Upper lobe of left lung (tissue), 4 donors: ENCODE data around the gene UBB.

ENCODE experiments used
- EP300 ChIP-seq, 4 donors: sonication (generic); formaldehyde crosslinking; IDR thresholded peaks; one replicate each; pipeline ENCODE4 v1.5.1; 2017; ENCODE audit warnings: antibody characterized with exemption in 4 of 4, control low read depth in 2 of 4
- POLR2A ChIP-seq, 4 donors: fragments of 450-650 bp; IDR thresholded peaks; one replicate each; pipeline ENCODE4 v1.5.1; 2016 to 2017; ENCODE audit warnings: antibody characterized with exemption in 4 of 4, mild to moderate bottlenecking in 2 of 4
- POLR2AphosphoS5 ChIP-seq, 2 donors: sonication (generic); formaldehyde crosslinking; IDR thresholded peaks; one replicate each; pipeline ENCODE4 v1.5.1; 2017; ENCODE audit warnings: antibody characterized with exemption in 2 of 2
- TF ChIP-seq, protein P1 (sequence below), 6 experiments: fragments of 450-650 bp in 4 of 6; fragments of 200-600 bp in 2 of 6; sonication (generic) in 2 of 6; IDR thresholded peaks; one replicate each; pipeline ENCODE4 v1.5.1; 2016 to 2019; ENCODE audit warnings: antibody characterized with exemption in 6 of 6

DNA sequence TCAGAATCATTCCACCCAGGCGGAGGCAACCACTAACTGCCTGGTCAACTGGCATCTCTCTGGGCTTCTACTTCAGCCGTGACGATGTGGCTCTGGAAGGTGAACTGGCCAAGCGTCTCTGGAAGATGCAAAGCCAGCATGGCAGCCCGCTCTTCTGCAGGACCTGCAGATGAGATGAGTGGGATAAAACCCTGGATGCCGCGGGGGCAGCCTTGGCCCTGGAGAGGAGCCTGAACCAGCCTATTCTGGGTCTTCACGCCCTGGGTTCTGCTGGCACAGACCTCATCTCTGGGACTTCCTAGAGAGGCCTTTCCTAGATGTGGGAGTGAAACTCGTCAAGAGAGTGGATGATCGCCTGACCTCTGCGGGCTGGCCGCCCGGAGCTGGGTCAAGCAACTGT, 10.6 kb downstream of the UBB start:
- TF ChIP-seq, protein P1, sequence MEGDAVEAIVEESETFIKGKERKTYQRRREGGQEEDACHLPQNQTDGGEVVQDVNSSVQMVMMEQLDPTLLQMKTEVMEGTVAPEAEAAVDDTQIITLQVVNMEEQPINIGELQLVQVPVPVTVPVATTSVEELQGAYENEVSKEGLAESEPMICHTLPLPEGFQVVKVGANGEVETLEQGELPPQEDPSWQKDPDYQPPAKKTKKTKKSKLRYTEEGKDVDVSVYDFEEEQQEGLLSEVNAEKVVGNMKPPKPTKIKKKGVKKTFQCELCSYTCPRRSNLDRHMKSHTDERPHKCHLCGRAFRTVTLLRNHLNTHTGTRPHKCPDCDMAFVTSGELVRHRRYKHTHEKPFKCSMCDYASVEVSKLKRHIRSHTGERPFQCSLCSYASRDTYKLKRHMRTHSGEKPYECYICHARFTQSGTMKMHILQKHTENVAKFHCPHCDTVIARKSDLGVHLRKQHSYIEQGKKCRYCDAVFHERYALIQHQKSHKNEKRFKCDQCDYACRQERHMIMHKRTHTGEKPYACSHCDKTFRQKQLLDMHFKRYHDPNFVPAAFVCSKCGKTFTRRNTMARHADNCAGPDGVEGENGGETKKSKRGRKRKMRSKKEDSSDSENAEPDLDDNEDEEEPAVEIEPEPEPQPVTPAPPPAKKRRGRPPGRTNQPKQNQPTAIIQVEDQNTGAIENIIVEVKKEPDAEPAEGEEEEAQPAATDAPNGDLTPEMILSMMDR (IDR thresholded peaks at IDR 0.05) = no peak
- TF ChIP-seq POLR2AphosphoS5 (IDR thresholded peaks at IDR 0.05) (no peak), POLR2A (IDR thresholded peaks at IDR 0.05) (no peak), EP300 (IDR thresholded peaks at IDR 0.05) (no peak)
